ENCODE data around the gene MTHFD2L. TPM values are rescaled to one million over a fixed set of nuclear protein-coding genes. Genes with fewer than 3 reads are reported as not detected.

Gene MTHFD2L
- total RNA-seq, 1 donor from 2014 or later: 13.6 TPM

GRCh38 chr4:74283614-74284013 is 125.7 kb downstream of the MTHFD2L start:
- Mint-ChIP-seq H3K27me3 (ENCODE audit: unreplicated experiment) (no peaks in the 10 kb centered on the region), H3K4me1 (ENCODE audit: unreplicated experiment) (no peaks in the 10 kb centered on the region), H3K27ac (ENCODE audit: unreplicated experiment) (no peak overlapping the region), H3K36me3 (ENCODE audit: low read depth, unreplicated experiment) (no peaks in the 10 kb centered on the region), H3K4me3 (ENCODE audit: unreplicated experiment) (no peak overlapping the region), H3K9me3 (ENCODE audit: unreplicated experiment) (no peaks in the 10 kb centered on the region)
- DNase-seq (ENCODE audit: low spot score): no peak
- TF ChIP-seq, protein P1, sequence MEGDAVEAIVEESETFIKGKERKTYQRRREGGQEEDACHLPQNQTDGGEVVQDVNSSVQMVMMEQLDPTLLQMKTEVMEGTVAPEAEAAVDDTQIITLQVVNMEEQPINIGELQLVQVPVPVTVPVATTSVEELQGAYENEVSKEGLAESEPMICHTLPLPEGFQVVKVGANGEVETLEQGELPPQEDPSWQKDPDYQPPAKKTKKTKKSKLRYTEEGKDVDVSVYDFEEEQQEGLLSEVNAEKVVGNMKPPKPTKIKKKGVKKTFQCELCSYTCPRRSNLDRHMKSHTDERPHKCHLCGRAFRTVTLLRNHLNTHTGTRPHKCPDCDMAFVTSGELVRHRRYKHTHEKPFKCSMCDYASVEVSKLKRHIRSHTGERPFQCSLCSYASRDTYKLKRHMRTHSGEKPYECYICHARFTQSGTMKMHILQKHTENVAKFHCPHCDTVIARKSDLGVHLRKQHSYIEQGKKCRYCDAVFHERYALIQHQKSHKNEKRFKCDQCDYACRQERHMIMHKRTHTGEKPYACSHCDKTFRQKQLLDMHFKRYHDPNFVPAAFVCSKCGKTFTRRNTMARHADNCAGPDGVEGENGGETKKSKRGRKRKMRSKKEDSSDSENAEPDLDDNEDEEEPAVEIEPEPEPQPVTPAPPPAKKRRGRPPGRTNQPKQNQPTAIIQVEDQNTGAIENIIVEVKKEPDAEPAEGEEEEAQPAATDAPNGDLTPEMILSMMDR (IDR thresholded peaks at IDR 0.05; ENCODE audit: unreplicated experiment): no peak

- TF ChIP-seq, protein P1 (IDR thresholded peaks at IDR 0.05; ENCODE audit: unreplicated experiment): no peak
- Mint-ChIP-seq H3K27me3 (ENCODE audit: unreplicated experiment) (no peaks in the 10 kb centered on the region), H3K9me3 (ENCODE audit: unreplicated experiment) (no peaks in the 10 kb centered on the region), H3K4me1 (ENCODE audit: unreplicated experiment) (peaks cover 1% of the 10 kb centered on the region), H3K36me3 (ENCODE audit: low read depth, unreplicated experiment) (no peaks in the 10 kb centered on the region), H3K27ac (ENCODE audit: unreplicated experiment) (no peak overlapping the region), H3K4me3 (ENCODE audit: unreplicated experiment) (no peak overlapping the region)
- no peak for DNase-seq (ENCODE audit: low spot score)
Observed at GRCh38 chr4:74284053-74284452, 126.1 kb downstream of the MTHFD2L start.

GRCh38 chr4:74287164-74287563 is 129.2 kb downstream of the MTHFD2L start:
- Mint-ChIP-seq H3K27me3 (ENCODE audit: unreplicated experiment) (no peaks in the 10 kb centered on the region), H3K9me3 (ENCODE audit: unreplicated experiment) (no peaks in the 10 kb centered on the region), H3K4me1 (ENCODE audit: unreplicated experiment) (peaks cover 9% of the 10 kb centered on the region), H3K36me3 (ENCODE audit: low read depth, unreplicated experiment) (no peaks in the 10 kb centered on the region), H3K4me3 (ENCODE audit: unreplicated experiment) (no peak overlapping the region), H3K27ac (ENCODE audit: unreplicated experiment) (no peak overlapping the region)
- DNase-seq (ENCODE audit: low spot score): no peak
- TF ChIP-seq, protein P1 (IDR thresholded peaks at IDR 0.05; ENCODE audit: unreplicated experiment): no peak

GRCh38 chr4:74287791-74288190 is 129.9 kb downstream of the MTHFD2L start:
- no peak overlapping the region for H3K27ac Mint-ChIP-seq (ENCODE audit: unreplicated experiment)
- peaks cover 9% of the 10 kb centered on the region for H3K4me1 Mint-ChIP-seq (ENCODE audit: unreplicated experiment)
- no peak for DNase-seq (ENCODE audit: low spot score)
- no peak overlapping the region for H3K4me3 Mint-ChIP-seq (ENCODE audit: unreplicated experiment)
- no peaks in the 10 kb centered on the region for H3K27me3 Mint-ChIP-seq (ENCODE audit: unreplicated experiment)
- no peaks in the 10 kb centered on the region for H3K9me3 Mint-ChIP-seq (ENCODE audit: unreplicated experiment)
- TF ChIP-seq, protein P1 (IDR thresholded peaks at IDR 0.05; ENCODE audit: unreplicated experiment): no peak
- H3K36me3 Mint-ChIP-seq (ENCODE audit: low read depth, unreplicated experiment): no peaks in the 10 kb centered on the region

- Mint-ChIP-seq H3K27ac (ENCODE audit: unreplicated experiment) (no peak overlapping the region), H3K4me3 (ENCODE audit: unreplicated experiment) (no peak overlapping the region), H3K36me3 (ENCODE audit: low read depth, unreplicated experiment) (no peaks in the 10 kb centered on the region), H3K4me1 (ENCODE audit: unreplicated experiment) (peaks cover 9% of the 10 kb centered on the region), H3K9me3 (ENCODE audit: unreplicated experiment) (no peaks in the 10 kb centered on the region), H3K27me3 (ENCODE audit: unreplicated experiment) (no peaks in the 10 kb centered on the region)
- DNase-seq (ENCODE audit: low spot score): no peak
- TF ChIP-seq, protein P1 (IDR thresholded peaks at IDR 0.05; ENCODE audit: unreplicated experiment): no peak
Observed at GRCh38 chr4:74291471-74291870, 133.6 kb downstream of the MTHFD2L start.

Data from endothelial cell (in vitro differentiated cells).